ENCODE results near the gene ADARB2.

The ADARB2 gene

GRCh38 chr10:1516492-1517165 is 220.7 kb downstream of the ADARB2 start:
- DNase-seq (ENCODE audit: insufficient read length, low spot score) = no peak
- TF ChIP-seq POU2F2 (IDR thresholded peaks at IDR 0.05; ENCODE audit: low read depth, low read length) (no peak), POLR2A (IDR thresholded peaks at IDR 0.05; ENCODE audit: low read depth, low read length) (no peak), PAX5 (IDR thresholded peaks at IDR 0.05; ENCODE audit: insufficient read depth, low read length, severe bottlenecking) (no peak), POLR2AphosphoS5 (IDR thresholded peaks at IDR 0.05; ENCODE audit: low read depth, low read length) (no peak)
- no peak for FAIRE-seq

GRCh38 chr10:1515780-1516491 is 221.4 kb downstream of the ADARB2 start:
- DNase-seq (ENCODE audit: insufficient read length, low spot score) (no peak), FAIRE-seq (no peak)
- TF ChIP-seq SPI1 (IDR thresholded peaks at IDR 0.05; ENCODE audit: low read depth, low read length) (no peak), POU2F2 (IDR thresholded peaks at IDR 0.05; ENCODE audit: low read depth, low read length) (no peak), PAX5 (IDR thresholded peaks at IDR 0.05; ENCODE audit: insufficient read depth, low read length, severe bottlenecking) (no peak), TAF1 (IDR thresholded peaks at IDR 0.05; ENCODE audit: low read depth, low read length) (no peak), POLR2AphosphoS5 (IDR thresholded peaks at IDR 0.05; ENCODE audit: low read depth, low read length) (no peak), POLR2A (IDR thresholded peaks at IDR 0.05; ENCODE audit: low read depth, low read length) (no peak)

- FAIRE-seq = no peak
- no peak for DNase-seq (ENCODE audit: insufficient read length, low spot score)
- TF ChIP-seq SPI1 (IDR thresholded peaks at IDR 0.05; ENCODE audit: low read depth, low read length) (no peak), POLR2A (IDR thresholded peaks at IDR 0.05; ENCODE audit: low read depth, low read length) (no peak), TAF1 (IDR thresholded peaks at IDR 0.05; ENCODE audit: low read depth, low read length) (no peak), POU2F2 (IDR thresholded peaks at IDR 0.05; ENCODE audit: low read depth, low read length) (no peak), POLR2AphosphoS5 (IDR thresholded peaks at IDR 0.05; ENCODE audit: low read depth, low read length) (no peak), PAX5 (IDR thresholded peaks at IDR 0.05; ENCODE audit: insufficient read depth, low read length, severe bottlenecking) (no peak)
Measured at GRCh38 chr10:1515121-1515779, 222.1 kb downstream of the ADARB2 start.

- DNase-seq (ENCODE audit: insufficient read length, low spot score) (no peak), FAIRE-seq (no peak)
- TF ChIP-seq POU2F2 (IDR thresholded peaks at IDR 0.05; ENCODE audit: low read depth, low read length) (no peak), POLR2A (IDR thresholded peaks at IDR 0.05; ENCODE audit: low read depth, low read length) (no peak), PAX5 (IDR thresholded peaks at IDR 0.05; ENCODE audit: insufficient read depth, low read length, severe bottlenecking) (no peak), SPI1 (IDR thresholded peaks at IDR 0.05; ENCODE audit: low read depth, low read length) (no peak), POLR2AphosphoS5 (IDR thresholded peaks at IDR 0.05; ENCODE audit: low read depth, low read length) (no peak), TAF1 (IDR thresholded peaks at IDR 0.05; ENCODE audit: low read depth, low read length) (no peak)
Measured at GRCh38 chr10:1514681-1515080, 222.6 kb downstream of the ADARB2 start.

- no peak for TF ChIP-seq POLR2AphosphoS5 (IDR thresholded peaks at IDR 0.05; ENCODE audit: low read depth, low read length)
- no peak for TF ChIP-seq TAF1 (IDR thresholded peaks at IDR 0.05; ENCODE audit: low read depth, low read length)
- TF ChIP-seq SPI1 (IDR thresholded peaks at IDR 0.05; ENCODE audit: low read depth, low read length) = no peak
- no peak for TF ChIP-seq PAX5 (IDR thresholded peaks at IDR 0.05; ENCODE audit: insufficient read depth, low read length, severe bottlenecking)
- TF ChIP-seq POU2F2 (IDR thresholded peaks at IDR 0.05; ENCODE audit: low read depth, low read length) = no peak
- no peak for TF ChIP-seq POLR2A (IDR thresholded peaks at IDR 0.05; ENCODE audit: low read depth, low read length)
- no peak for DNase-seq (ENCODE audit: insufficient read length, low spot score)
- no peak for FAIRE-seq
Measured at GRCh38 chr10:1513221-1513620, 224.1 kb downstream of the ADARB2 start.

- no peak for DNase-seq (ENCODE audit: insufficient read length, low spot score)
- no peak for FAIRE-seq
- TF ChIP-seq POLR2A (IDR thresholded peaks at IDR 0.05; ENCODE audit: low read depth, low read length) (no peak), POLR2AphosphoS5 (IDR thresholded peaks at IDR 0.05; ENCODE audit: low read depth, low read length) (no peak), PAX5 (IDR thresholded peaks at IDR 0.05; ENCODE audit: insufficient read depth, low read length, severe bottlenecking) (no peak), TAF1 (IDR thresholded peaks at IDR 0.05; ENCODE audit: low read depth, low read length) (no peak), SPI1 (IDR thresholded peaks at IDR 0.05; ENCODE audit: low read depth, low read length) (no peak), POU2F2 (IDR thresholded peaks at IDR 0.05; ENCODE audit: low read depth, low read length) (no peak)
Measured at GRCh38 chr10:1509011-1509530, 228.3 kb downstream of the ADARB2 start.

- FAIRE-seq = no peak
- TF ChIP-seq POU2F2 (IDR thresholded peaks at IDR 0.05; ENCODE audit: low read depth, low read length) (no peak), POLR2AphosphoS5 (IDR thresholded peaks at IDR 0.05; ENCODE audit: low read depth, low read length) (no peak), POLR2A (IDR thresholded peaks at IDR 0.05; ENCODE audit: low read depth, low read length) (no peak), TAF1 (IDR thresholded peaks at IDR 0.05; ENCODE audit: low read depth, low read length) (no peak)
- no peak for DNase-seq (ENCODE audit: insufficient read length, low spot score)
Measured at GRCh38 chr10:1508096-1508495, 229.2 kb downstream of the ADARB2 start.

- TF ChIP-seq PAX5 (IDR thresholded peaks at IDR 0.05; ENCODE audit: insufficient read depth, low read length, severe bottlenecking) (no peak), SPI1 (IDR thresholded peaks at IDR 0.05; ENCODE audit: low read depth, low read length) (no peak), POLR2A (IDR thresholded peaks at IDR 0.05; ENCODE audit: low read depth, low read length) (no peak), POLR2AphosphoS5 (IDR thresholded peaks at IDR 0.05; ENCODE audit: low read depth, low read length) (no peak), TAF1 (IDR thresholded peaks at IDR 0.05; ENCODE audit: low read depth, low read length) (no peak), POU2F2 (IDR thresholded peaks at IDR 0.05; ENCODE audit: low read depth, low read length) (no peak)
- FAIRE-seq (no peak), DNase-seq (ENCODE audit: insufficient read length, low spot score) (no peak)
Measured at GRCh38 chr10:1507436-1507835, 229.9 kb downstream of the ADARB2 start.

- FAIRE-seq = peak; percentile 62
- TF ChIP-seq PAX5 (IDR thresholded peaks at IDR 0.05; ENCODE audit: insufficient read depth, low read length, severe bottlenecking) (no peak), POLR2AphosphoS5 (IDR thresholded peaks at IDR 0.05; ENCODE audit: low read depth, low read length) (no peak), SPI1 (IDR thresholded peaks at IDR 0.05; ENCODE audit: low read depth, low read length) (no peak), POU2F2 (IDR thresholded peaks at IDR 0.05; ENCODE audit: low read depth, low read length) (no peak), TAF1 (IDR thresholded peaks at IDR 0.05; ENCODE audit: low read depth, low read length) (no peak), POLR2A (IDR thresholded peaks at IDR 0.05; ENCODE audit: low read depth, low read length) (no peak)
- DNase-seq (ENCODE audit: insufficient read length, low spot score) = no peak
Measured at GRCh38 chr10:1504940-1505339, 232.4 kb downstream of the ADARB2 start.
